ENCODE data around the gene SMARCA1. TPM values are rescaled to one million over a fixed set of nuclear protein-coding genes. Genes with fewer than 3 reads are reported as not detected.

SMARCA1 gene
- total RNA-seq, 2 donors from 2014 or later: 0.53 TPM; not detected in 1

- no peak overlapping the region for H3K27ac Mint-ChIP-seq
Observed at GRCh38 chrX:129452523-129452922, 70.8 kb downstream of the SMARCA1 start.

GRCh38 chrX:129450123-129450522 lies 73.2 kb downstream of the SMARCA1 start:
- Mint-ChIP-seq H3K9me3 (no peaks in the 10 kb centered on the region), H3K4me3 (no peak overlapping the region), H3K27ac (no peak overlapping the region), H3K4me1 (no peaks in the 10 kb centered on the region), H3K27me3 (peaks cover 3% of the 10 kb centered on the region), H3K36me3 (ENCODE audit: low read depth) (no peaks in the 10 kb centered on the region)
- ATAC-seq (replicated peaks): no peak

More at GRCh38 chrX:129452523-129452922, 70.8 kb downstream of the SMARCA1 start:
- Mint-ChIP-seq H3K36me3 (ENCODE audit: low read depth) (no peaks in the 10 kb centered on the region), H3K4me3 (no peak overlapping the region), H3K9me3 (no peaks in the 10 kb centered on the region), H3K4me1 (no peaks in the 10 kb centered on the region), H3K27me3 (peaks cover 3% of the 10 kb centered on the region)
- no peak for ATAC-seq (replicated peaks)

- H3K4me1 Mint-ChIP-seq: no peaks in the 10 kb centered on the region
- H3K36me3 Mint-ChIP-seq (ENCODE audit: low read depth): no peaks in the 10 kb centered on the region
- H3K4me3 Mint-ChIP-seq: no peak overlapping the region
- no peaks in the 10 kb centered on the region for H3K9me3 Mint-ChIP-seq
- H3K27me3 Mint-ChIP-seq: no peaks in the 10 kb centered on the region
- no peak overlapping the region for H3K27ac Mint-ChIP-seq
- ATAC-seq (replicated peaks): no peak
Observed at GRCh38 chrX:129449148-129449547, 74.1 kb downstream of the SMARCA1 start.

- ATAC-seq (replicated peaks): no peak
- Mint-ChIP-seq H3K27me3 (no peaks in the 10 kb centered on the region), H3K36me3 (ENCODE audit: low read depth) (no peaks in the 10 kb centered on the region), H3K9me3 (no peaks in the 10 kb centered on the region), H3K27ac (no peak overlapping the region), H3K4me1 (no peaks in the 10 kb centered on the region), H3K4me3 (no peak overlapping the region)
Observed at GRCh38 chrX:129445436-129445835, 77.9 kb downstream of the SMARCA1 start.

- Mint-ChIP-seq H3K4me1 (no peaks in the 10 kb centered on the region), H3K27me3 (peaks cover 6% of the 10 kb centered on the region), H3K36me3 (ENCODE audit: low read depth) (no peaks in the 10 kb centered on the region), H3K27ac (no peak overlapping the region), H3K9me3 (no peaks in the 10 kb centered on the region), H3K4me3 (no peak overlapping the region)
- ATAC-seq (replicated peaks): no peak
Observed at GRCh38 chrX:129433945-129434344, 89.3 kb downstream of the SMARCA1 start.

- no peaks in the 10 kb centered on the region for H3K36me3 Mint-ChIP-seq (ENCODE audit: low read depth)
- ATAC-seq (replicated peaks): no peak
- no peaks in the 10 kb centered on the region for H3K4me1 Mint-ChIP-seq
- H3K27ac Mint-ChIP-seq: no peak overlapping the region
- H3K27me3 Mint-ChIP-seq: peaks cover 6% of the 10 kb centered on the region
- H3K9me3 Mint-ChIP-seq: no peaks in the 10 kb centered on the region
- H3K4me3 Mint-ChIP-seq: no peak overlapping the region
Observed at GRCh38 chrX:129433461-129433860, 89.8 kb downstream of the SMARCA1 start.

- Mint-ChIP-seq H3K4me3 (no peak overlapping the region), H3K9me3 (peaks cover 6% of the 10 kb centered on the region), H3K36me3 (ENCODE audit: low read depth) (no peaks in the 10 kb centered on the region), H3K4me1 (no peaks in the 10 kb centered on the region), H3K27me3 (peaks cover 8% of the 10 kb centered on the region), H3K27ac (no peak overlapping the region)
- no peak for ATAC-seq (replicated peaks)
Observed at GRCh38 chrX:129427267-129427666, 96.0 kb downstream of the SMARCA1 start.

- no peaks in the 10 kb centered on the region for H3K4me1 Mint-ChIP-seq
- H3K36me3 Mint-ChIP-seq (ENCODE audit: low read depth): no peaks in the 10 kb centered on the region
- no peak overlapping the region for H3K27ac Mint-ChIP-seq
- peaks cover 6% of the 10 kb centered on the region for H3K9me3 Mint-ChIP-seq
- peaks cover 8% of the 10 kb centered on the region for H3K27me3 Mint-ChIP-seq
- ATAC-seq (replicated peaks): no peak
- H3K4me3 Mint-ChIP-seq: no peak overlapping the region
Observed at GRCh38 chrX:129423191-129423590, 100.1 kb downstream of the SMARCA1 start.

GRCh38 chrX:129404670-129405008 lies 118.7 kb downstream of the SMARCA1 start:
- ATAC-seq (replicated peaks): no peak
- peaks cover 6% of the 10 kb centered on the region for H3K9me3 Mint-ChIP-seq

GRCh38 chrX:129403974-129404669 lies 119.2 kb downstream of the SMARCA1 start:
- Mint-ChIP-seq H3K27ac (no peak overlapping the region), H3K4me3 (no peak overlapping the region), H3K4me1 (no peaks in the 10 kb centered on the region), H3K27me3 (peaks cover 7% of the 10 kb centered on the region), H3K9me3 (peaks cover 6% of the 10 kb centered on the region), H3K36me3 (ENCODE audit: low read depth) (no peaks in the 10 kb centered on the region)
- no peak for ATAC-seq (replicated peaks)

More at GRCh38 chrX:129404670-129405008, 118.7 kb downstream of the SMARCA1 start:
- H3K27ac Mint-ChIP-seq: no peak overlapping the region
- no peaks in the 10 kb centered on the region for H3K4me1 Mint-ChIP-seq
- H3K27me3 Mint-ChIP-seq: peaks cover 7% of the 10 kb centered on the region
- H3K36me3 Mint-ChIP-seq (ENCODE audit: low read depth): no peaks in the 10 kb centered on the region
- H3K4me3 Mint-ChIP-seq: no peak overlapping the region

Other genes with a start within 250 kb of the SMARCA1 start
- gene OCRL, start 16.8 kb upstream of the SMARCA1 start, total RNA-seq: 1 to 10 TPM in 1 of 2 donors, under 1 TPM in 1; 0.77 to 1.1 TPM
- gene APLN, start 131.5 kb upstream of the SMARCA1 start, total RNA-seq: 1 to 10 TPM in 1 of 2 donors, under 1 TPM in 1; 0.28 to 2.5 TPM
- gene XPNPEP2, start 215.5 kb upstream of the SMARCA1 start, total RNA-seq: under 1 TPM; 0.45 to 0.52 TPM